Dedifferentiated amniotic fluid mesenchymal stem cell (primary cell): Measurements from ENCODE around the gene TRIM10.
"Not testable (repeated sequence)": the region's sequence is repeated elsewhere in the genome, so short reads cannot be mapped to it uniquely, and the experiment has no call there.

Experiments
- DNase-seq: peaks from one replicate; pipeline ENCODE4 v3.0.0-alpha.2; 2016; ENCODE audit errors: extremely low spot score

Gene TRIM10

DNA sequence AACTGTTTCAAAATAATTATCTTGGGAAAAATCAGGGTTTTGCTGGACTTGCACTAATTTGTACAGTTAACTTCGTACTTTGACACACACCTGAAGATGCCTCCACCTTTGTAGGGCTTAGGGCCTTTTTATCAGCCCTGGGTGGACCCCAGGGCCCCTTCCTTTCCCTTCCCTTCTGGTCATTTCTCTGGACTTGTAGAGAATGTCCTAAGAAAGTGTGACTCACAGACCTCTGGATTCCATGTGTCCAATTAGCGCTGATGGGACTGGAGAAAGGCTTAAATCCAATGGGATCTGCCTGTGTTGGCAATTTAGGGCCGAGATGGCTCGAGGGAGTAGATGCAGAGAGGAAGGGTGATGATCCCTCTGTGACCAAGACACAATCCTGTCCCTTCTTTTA lies 11.7 kb upstream of the TRIM10 start:
- no peak for DNase-seq

DNA sequence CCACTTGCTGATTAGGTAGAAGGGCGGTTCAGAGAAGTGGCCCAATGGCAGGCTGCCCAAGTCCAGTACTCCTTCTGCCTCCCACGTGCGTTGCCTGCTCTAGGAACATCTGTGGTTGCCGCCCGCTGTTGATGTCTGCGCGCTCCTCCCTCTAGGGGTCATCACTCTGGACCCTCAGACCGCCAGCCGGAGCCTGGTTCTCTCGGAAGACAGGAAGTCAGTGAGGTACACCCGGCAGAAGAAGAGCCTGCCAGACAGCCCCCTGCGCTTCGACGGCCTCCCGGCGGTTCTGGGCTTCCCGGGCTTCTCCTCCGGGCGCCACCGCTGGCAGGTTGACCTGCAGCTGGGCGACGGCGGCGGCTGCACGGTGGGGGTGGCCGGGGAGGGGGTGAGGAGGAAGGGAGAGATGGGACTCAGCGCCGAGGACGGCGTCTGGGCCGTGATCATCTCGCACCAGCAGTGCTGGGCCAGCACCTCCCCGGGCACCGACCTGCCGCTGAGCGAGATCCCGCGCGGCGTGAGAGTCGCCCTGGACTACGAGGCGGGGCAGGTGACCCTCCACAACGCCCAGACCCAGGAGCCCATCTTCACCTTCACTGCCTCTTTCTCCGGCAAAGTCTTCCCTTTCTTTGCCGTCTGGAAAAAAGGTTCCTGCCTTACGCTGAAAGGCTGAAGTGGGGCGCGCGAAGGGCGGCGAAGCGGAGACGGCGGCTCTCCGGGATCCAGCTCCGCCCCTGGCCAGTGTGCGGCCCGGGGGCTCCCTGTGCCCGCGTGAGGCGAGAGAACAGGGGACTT lies 10.9 kb upstream of the TRIM10 start:
- DNase-seq: no peak

DNA sequence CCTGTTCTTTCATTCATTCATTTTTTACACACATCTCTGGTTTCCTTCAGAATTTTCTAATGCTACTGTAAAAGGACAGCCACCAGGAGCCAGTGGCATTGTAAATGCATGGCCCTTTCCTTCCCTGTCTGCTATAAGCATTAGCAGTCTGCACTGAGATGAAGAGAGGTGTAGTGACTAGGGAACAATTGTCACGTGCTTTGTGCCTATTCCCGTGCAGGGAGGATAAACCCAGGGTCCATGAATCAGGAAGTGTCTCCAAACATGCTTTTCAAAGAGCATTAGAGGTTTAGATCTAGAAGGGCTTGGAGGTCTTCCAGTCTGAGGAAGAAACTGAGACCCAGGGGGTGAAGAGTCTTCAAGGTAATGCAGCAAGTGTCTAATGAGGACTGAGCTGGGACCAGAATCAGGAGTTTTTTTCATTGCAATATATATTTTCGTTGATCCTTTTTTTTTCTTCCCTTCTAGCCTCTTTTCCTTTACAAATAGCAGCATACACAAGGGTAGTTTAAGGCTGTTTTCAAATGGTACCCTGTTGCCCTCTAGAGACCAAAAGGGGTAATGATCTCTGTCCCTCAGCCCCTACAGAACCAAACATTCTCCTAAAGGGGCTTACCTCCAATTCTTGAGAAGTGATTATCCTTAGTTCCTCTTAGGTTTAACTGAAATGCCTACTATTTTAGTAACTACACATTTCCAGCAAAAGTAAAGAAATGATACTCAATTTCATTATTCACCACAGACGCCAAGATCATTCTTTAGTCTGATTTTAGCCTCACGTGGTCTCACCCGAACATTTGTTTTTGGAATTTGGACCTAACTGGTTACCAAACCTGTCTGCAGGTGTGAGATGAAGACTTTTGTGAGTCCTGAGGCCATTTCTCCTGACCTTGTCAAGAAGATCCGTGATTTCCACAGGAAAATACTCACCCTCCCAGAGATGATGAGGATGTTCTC lies 8.9 kb upstream of the TRIM10 start:
- peak; percentile 45 for DNase-seq

GRCh38 chr6:30168741-30169140 lies 7.7 kb upstream of the TRIM10 start:
- DNase-seq: no peak

DNA sequence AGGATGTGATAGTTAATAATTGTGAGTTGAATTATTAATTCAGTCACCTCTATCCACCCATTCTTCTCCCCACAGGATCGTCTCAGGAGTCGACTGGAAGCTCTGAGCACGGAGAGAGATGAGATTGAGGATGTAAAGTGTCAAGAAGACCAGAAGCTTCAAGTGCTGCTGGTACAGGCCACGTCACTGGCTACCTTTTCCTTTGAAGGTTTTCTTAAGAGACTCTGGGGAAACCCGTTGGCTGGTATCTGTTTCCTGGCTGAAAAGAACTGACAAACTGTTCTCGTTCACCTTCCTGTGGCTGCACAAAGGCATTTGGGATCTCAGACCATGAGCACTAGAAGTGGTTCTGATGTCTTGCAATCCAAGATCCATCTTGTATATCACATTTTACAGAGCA lies 6.1 kb upstream of the TRIM10 start:
- DNase-seq: no peak

- not testable (repeated sequence) for DNase-seq
These were observed 4.2 kb upstream of the TRIM10 start for GRCh38 chr6:30165238-30165637.

DNA sequence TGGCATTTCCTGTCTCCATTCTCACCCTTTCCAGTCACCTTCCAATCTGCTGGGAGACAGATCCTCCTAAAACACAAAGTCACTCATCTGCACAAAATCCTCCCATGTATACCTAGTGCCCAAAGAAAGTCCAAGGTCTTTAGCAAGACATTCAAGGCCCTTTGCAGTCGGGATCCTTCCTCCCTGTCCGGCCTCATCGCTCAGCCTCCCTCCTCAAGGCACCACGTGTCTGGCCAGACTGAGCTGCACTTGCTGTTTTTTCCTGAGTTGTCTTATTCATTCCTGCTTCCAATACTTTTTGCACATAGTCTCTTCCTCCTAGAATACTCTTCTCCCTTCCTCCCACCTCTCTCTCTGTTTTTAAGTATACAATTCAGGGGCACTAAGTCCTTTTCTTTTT lies 3.7 kb upstream of the TRIM10 start:
- DNase-seq: no peak

- DNase-seq: no peak
These were observed 3.1 kb upstream of the TRIM10 start for GRCh38 chr6:30163918-30164654.

DNA sequence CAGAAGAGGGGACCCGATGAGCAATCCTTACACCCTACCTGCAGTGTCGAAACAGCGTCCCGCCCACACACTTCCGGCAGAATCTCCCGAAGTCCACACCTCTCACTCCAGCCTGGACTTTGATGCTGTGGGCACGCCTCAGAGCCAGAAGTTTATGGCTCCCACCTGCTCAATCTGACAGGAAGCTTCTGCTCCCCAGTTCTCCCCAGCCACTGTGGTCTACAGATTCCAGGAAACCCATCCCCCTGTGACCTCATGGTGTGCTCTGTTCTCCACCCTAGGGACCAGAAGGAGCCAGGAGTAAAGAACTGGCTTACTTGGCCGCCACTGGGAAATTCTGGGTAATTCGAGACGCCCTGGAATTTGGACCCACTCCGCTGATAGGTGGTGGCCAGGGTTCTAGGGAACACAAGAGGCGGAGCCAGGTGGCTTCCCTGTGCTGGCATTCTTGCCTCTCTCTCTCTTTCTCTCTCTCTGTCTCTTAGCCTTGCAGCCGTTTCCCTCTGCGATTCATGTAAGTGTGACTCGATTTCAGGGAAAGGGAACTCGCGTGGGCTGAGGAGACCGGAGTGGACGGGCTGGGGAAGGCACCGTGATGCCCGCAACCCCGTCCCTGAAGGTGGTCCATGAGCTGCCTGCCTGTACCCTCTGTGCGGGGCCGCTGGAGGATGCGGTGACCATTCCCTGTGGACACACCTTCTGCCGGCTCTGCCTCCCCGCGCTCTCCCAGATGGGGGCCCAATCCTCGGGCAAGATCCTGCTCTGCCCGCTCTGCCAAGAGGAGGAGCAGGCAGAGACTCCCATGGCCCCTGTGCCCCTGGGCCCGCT lies 2.3 kb upstream of the TRIM10 start, which contains the start of gene TRIM15:
Gene TRIM15 (plus strand): TSS at position 457 of the 828 bp plus-strand sequence. CDS start 139 bp downstream, at position 596.
- DNase-seq: no peak

GRCh38 chr6:30162265-30163089 lies 1.5 kb upstream of the TRIM10 start:
- DNase-seq: no peak

GRCh38 chr6:30160008-30160784 lies 815 bp downstream of the TRIM10 start:
- DNase-seq: no peak

GRCh38 chr6:30158475-30159040 lies 2.5 kb downstream of the TRIM10 start:
- no peak for DNase-seq

DNA sequence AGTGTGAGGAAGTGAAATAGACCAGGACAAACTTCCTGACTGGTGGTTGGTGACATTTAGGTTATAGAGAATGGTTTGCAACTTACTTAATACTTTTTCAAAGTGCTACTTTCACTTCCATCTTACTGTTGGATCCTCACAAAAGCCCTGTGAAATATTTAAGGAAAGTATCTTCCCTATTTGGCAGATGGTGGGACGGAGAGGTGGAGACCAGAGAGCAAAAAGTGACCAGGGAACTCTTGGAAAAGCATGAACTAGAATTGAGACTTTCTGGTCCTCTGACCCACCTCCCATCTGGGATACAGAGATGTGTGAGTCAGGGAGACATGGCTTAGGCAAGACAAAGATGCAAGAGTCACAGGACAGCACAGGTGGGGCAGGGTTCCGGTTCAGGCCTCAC lies 3.0 kb downstream of the TRIM10 start:
- no peak for DNase-seq

DNA sequence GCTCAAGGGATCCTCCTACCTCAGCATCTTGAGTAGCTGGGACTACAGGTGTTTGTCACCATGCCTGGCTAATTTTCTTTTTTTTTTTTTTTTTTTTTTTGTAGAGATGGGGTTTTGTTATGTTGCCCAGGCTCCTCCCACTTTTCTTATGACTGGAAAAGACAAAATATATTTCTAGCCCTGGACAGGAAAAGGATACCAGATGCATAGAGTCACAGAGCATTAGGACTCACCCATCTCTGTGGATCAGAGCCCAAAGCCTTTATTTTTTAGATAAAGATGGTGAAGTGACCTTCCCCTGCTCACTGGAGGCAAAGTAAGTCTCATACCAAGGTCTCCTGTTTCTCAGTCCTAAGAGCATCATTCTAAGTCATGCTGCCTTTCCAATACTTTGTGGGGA lies 3.4 kb downstream of the TRIM10 start:
- no peak for DNase-seq

DNA sequence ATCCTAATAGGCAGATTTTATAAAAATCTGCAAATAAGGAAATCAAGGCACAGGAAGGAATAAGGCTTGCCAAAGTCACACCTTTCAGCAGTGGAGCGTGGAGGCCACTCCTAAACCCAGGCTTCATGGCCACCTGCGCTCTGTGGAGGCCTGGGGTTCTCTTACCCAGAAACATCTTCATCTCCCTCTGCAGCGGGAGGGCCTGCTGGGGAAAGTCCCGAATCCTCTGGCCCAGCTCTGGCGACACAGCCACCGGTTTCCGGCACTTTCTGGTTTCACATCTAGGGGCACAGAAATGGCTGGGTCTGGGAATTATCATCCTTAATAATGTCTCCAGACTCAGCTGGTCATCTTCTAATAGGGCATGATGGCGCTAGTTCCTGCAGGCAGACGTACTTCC lies 4.2 kb downstream of the TRIM10 start:
- no peak for DNase-seq

DNA sequence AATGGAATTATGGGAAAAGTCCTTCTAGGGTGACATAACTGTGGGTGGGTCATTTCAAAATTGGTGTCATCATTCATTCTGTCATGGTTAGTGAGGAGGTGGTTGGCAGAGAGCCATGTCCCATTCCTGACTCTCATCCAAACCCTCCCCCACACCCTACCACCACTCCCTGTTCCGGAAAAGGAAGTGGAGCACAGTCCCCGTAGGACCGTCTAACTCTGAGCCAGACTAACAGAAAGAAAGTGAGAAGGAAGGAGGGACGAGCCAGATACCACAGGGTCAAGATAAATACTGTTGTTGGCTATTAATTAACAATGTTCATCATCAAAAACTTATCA lies 4.8 kb downstream of the TRIM10 start:
- no peak for DNase-seq

GRCh38 chr6:30155520-30156261 lies 5.3 kb downstream of the TRIM10 start:
- no peak for DNase-seq

DNA sequence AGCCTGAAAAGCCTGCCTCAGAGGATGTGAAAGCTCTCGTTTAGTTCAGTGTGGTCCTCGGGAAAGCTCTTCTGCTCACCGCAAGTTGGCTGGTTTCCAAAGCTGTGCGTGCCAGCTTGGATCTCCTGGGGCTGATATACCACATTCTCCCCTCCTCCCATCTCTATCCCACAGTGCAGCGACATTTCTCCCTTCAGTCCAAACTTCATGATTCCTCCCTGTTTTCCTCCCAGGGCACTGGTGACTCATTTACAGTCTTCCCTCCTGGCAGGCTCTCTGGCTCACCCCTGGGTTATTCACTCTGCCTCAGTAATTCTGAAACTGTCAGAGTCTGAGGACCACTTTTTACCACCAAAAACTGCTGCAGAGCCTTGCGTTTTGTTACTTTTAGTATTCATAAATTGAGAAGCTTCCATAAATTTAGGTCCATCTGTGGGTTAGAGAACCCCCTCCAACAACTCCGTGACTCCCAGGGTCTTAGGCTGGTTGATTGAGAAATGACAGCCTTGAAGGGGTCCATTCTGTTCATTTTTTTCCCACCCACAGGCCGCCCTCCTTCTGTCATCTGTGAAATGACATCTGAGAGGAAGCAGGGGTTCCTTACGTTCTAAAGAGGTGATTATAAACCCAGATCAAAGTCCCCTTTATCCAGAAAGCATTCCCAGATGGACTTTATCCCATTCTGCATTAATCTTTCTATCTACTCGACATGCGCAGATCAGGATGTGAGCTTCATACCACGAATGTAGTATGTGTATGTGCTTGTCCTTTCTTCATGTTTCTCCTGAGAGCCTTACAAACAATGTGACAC lies 6.1 kb downstream of the TRIM10 start:
- peak; percentile 19 for DNase-seq
